CD1c-positive myeloid dendritic cell (primary cell): ENCODE data around the gene DBN1.

Experiments used
- DNase-seq: peaks from one replicate; pipeline ENCODE4 v3.0.0-alpha.2; 2016; ENCODE audit errors: extremely low spot score

Gene DBN1

GRCh38 chr5:177473443-177474001, at the start of gene DBN1:
Gene DBN1, minus strand, starts transcription at chr5:177473634. Its CDS starts 113 bp downstream, at chr5:177473521.
- DNase-seq: no peak

GRCh38 chr5:177520916-177521513, 47.6 kb upstream of the DBN1 start:
- no peak for DNase-seq

- DNase-seq: no peak
Observed at GRCh38 chr5:177520271-177520670, 46.8 kb upstream of the DBN1 start.

- no peak for DNase-seq
Observed at GRCh38 chr5:177519463-177520235, 46.2 kb upstream of the DBN1 start.

- peak; percentile 98 for DNase-seq
Observed at GRCh38 chr5:177516601-177517568, 43.5 kb upstream of the DBN1 start, which contains the start of gene DDX41. Gene DDX41, minus strand, starts transcription at chr5:177516961. Its CDS starts 16 bp downstream, at chr5:177516945.

- DNase-seq: no peak
Observed at GRCh38 chr5:177515580-177515979, 42.1 kb upstream of the DBN1 start.

GRCh38 chr5:177514541-177514940, 41.1 kb upstream of the DBN1 start:
- DNase-seq: no peak

- no peak for DNase-seq
Observed at GRCh38 chr5:177513500-177513899, 40.1 kb upstream of the DBN1 start.

- DNase-seq: no peak
Observed at GRCh38 chr5:177512736-177513380, 39.4 kb upstream of the DBN1 start.

- no peak for DNase-seq
Observed at GRCh38 chr5:177511796-177512675, 38.6 kb upstream of the DBN1 start.

GRCh38 chr5:177511181-177511580, 37.7 kb upstream of the DBN1 start:
- peak; percentile 52 for DNase-seq

- peak; percentile 94 for DNase-seq
Observed at GRCh38 chr5:177510567-177511053, 37.2 kb upstream of the DBN1 start.

GRCh38 chr5:177509991-177510566, 36.6 kb upstream of the DBN1 start:
- DNase-seq: peak; percentile 25

- DNase-seq: peak; percentile 66
Observed at GRCh38 chr5:177509381-177509951, 36.0 kb upstream of the DBN1 start, which contains the start of gene DOK3. Gene DOK3, minus strand, starts transcription at chr5:177509826. Its CDS starts 286 bp downstream, at chr5:177509540.

- peak; percentile 41 for DNase-seq
Observed at GRCh38 chr5:177508837-177509236, 35.4 kb upstream of the DBN1 start.

- DNase-seq: no peak
Observed at GRCh38 chr5:177508221-177508611, 34.8 kb upstream of the DBN1 start.

- DNase-seq: peak; percentile 66
Observed at GRCh38 chr5:177507596-177508220, 34.3 kb upstream of the DBN1 start.

GRCh38 chr5:177507165-177507564, 33.7 kb upstream of the DBN1 start:
- DNase-seq: no peak

GRCh38 chr5:177505075-177505474, 31.6 kb upstream of the DBN1 start:
- DNase-seq: no peak
